Neural crest cell (in vitro differentiated cells): ENCODE results near the gene CALCOCO2. TPM values are rescaled to one million over a fixed set of nuclear protein-coding genes. Genes with fewer than 3 reads are reported as not detected.
"Not testable (repeated sequence)": the region's sequence is repeated elsewhere in the genome, so short reads cannot be mapped to it uniquely, and the experiment has no call there.

Source experiments
- DNase-seq: peaks from one replicate; pipeline ENCODE4 v3.0.0; 2021; ENCODE audit warnings: low read depth, mixed read lengths, low spot score
- H3K27ac Mint-ChIP-seq: one replicate; pipeline ENCODE4 v1.8.0; 2021; ENCODE audit warnings: mild to moderate bottlenecking, mixed read lengths; ENCODE audit not compliant: unreplicated experiment
- H3K27me3 Mint-ChIP-seq: 2 replicates; pipeline ENCODE4 v1.8.0; 2021; ENCODE audit warnings: low read depth, mild to moderate bottlenecking, mixed read lengths
- H3K36me3 Mint-ChIP-seq: 2 replicates; pipeline ENCODE4 v1.8.0; 2021; ENCODE audit warnings: low read depth, mild to moderate bottlenecking, mixed read lengths
- H3K4me1 Mint-ChIP-seq: 2 replicates; pipeline ENCODE4 v1.8.0; 2021; ENCODE audit warnings: mixed read lengths
- H3K4me3 Mint-ChIP-seq: one replicate; pipeline ENCODE4 v1.8.0; 2021; ENCODE audit warnings: mild to moderate bottlenecking, mixed read lengths
- H3K9me3 Mint-ChIP-seq: 2 replicates; pipeline ENCODE4 v1.8.0; 2021; ENCODE audit warnings: mixed read lengths
- total RNA-seq: library from RNA; stranded (reverse); gene quantifications from 2 replicates; pipeline ENCODE4 v1.2.1, GENCODE V29; 2021
- TF ChIP-seq, protein P1 (sequence below): fragments of 200-600 bp; sonication (generic); conservative IDR thresholded peaks from 2 replicates; pipeline ENCODE4 v1.5.0; 2021; ENCODE audit warnings: antibody characterized with exemption, mild to moderate bottlenecking

Gene CALCOCO2
- total RNA-seq, 1 donor from 2014 or later: 35.7 TPM

DNA sequence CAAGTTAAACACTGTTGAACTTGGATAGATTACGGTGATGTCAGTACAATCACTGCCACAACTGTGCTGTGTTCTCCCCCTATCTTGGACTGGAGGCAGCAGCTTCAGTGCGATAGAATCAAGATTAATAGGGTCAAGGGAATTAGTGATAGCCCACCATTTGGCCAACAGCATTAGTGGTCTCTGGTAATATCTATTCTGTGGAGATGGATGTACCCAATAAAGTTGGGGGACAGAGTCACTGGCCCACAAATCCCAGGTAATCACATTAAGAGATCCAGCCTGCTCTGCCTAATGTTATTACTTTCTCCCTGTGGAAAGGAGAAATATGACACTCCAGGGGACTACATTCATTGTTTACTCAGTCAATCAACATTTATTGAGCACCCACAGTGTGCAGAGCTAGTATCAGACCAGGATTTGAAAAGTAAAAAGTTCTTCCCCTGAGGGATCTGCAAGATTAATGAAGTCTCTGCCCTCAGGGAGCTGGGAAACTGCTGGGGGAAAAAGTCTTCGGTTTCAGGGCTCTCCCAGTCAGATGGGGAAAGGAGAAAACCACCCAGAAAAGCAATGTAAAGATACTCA is 38.2 kb downstream of the CALCOCO2 start:
- no peak overlapping the region for H3K27ac Mint-ChIP-seq
- H3K36me3 Mint-ChIP-seq: peaks cover 9% of the 10 kb centered on the region
- peaks cover 2% of the 10 kb centered on the region for H3K27me3 Mint-ChIP-seq
- no peak overlapping the region for H3K4me3 Mint-ChIP-seq
- H3K4me1 Mint-ChIP-seq: peaks cover 26% of the 10 kb centered on the region
- DNase-seq: no peak
- peaks cover 2% of the 10 kb centered on the region for H3K9me3 Mint-ChIP-seq
- TF ChIP-seq, protein P1, sequence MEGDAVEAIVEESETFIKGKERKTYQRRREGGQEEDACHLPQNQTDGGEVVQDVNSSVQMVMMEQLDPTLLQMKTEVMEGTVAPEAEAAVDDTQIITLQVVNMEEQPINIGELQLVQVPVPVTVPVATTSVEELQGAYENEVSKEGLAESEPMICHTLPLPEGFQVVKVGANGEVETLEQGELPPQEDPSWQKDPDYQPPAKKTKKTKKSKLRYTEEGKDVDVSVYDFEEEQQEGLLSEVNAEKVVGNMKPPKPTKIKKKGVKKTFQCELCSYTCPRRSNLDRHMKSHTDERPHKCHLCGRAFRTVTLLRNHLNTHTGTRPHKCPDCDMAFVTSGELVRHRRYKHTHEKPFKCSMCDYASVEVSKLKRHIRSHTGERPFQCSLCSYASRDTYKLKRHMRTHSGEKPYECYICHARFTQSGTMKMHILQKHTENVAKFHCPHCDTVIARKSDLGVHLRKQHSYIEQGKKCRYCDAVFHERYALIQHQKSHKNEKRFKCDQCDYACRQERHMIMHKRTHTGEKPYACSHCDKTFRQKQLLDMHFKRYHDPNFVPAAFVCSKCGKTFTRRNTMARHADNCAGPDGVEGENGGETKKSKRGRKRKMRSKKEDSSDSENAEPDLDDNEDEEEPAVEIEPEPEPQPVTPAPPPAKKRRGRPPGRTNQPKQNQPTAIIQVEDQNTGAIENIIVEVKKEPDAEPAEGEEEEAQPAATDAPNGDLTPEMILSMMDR: no peak

DNA sequence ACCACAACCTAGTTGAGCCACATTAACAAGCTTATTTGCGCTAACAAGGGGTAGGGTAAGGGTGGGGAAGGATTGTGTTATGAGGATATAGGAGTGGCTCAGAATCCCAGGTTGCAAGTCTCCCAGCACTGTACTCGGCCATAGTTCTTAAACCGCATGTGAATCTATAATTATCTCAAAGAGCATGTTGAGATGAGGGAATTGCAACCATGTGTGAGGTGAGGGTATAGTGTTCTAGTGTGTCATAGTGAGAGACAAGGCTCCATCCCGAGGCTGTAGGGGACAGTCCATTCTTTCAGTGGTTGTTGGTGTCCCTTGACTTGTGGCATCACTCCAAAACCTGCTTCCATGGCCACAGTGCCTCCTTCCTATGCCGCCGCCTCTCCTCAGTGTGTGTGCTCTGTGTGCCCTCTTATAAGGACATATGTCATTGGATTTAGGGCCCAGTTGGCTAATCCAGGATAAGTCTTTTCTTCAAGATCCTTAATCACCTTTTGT is 39.0 kb downstream of the CALCOCO2 start:
- Mint-ChIP-seq H3K4me3 (no peak overlapping the region), H3K27ac (no peak overlapping the region), H3K4me1 (peaks cover 23% of the 10 kb centered on the region), H3K36me3 (peaks cover 6% of the 10 kb centered on the region), H3K27me3 (peaks cover 2% of the 10 kb centered on the region), H3K9me3 (peaks cover 2% of the 10 kb centered on the region)
- TF ChIP-seq, protein P1: no peak
- DNase-seq: no peak

DNA sequence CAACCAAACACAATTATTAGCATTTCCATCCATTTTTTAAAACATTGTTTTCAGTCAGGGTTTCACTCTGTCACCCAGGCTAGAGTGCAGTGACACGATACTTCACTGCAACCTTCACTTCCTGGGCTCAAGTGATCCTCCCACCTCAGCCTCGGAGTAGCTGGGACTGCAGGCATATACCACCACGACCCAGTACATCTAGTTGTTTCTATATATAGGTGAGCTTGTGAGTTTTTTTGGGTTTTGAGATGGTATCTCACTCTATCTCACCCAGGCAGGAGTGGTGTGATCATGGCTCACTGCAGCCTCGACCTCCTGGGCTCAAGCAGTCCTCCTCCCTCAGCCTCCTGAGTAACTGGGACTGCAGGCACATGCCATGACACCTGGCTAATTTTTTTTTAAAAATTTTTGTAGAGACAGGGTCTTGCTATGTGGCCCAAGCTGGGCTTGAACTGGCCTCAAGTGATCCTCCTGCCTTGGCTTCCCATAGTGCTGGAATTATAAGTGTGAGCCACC is 40.3 kb downstream of the CALCOCO2 start:
- TF ChIP-seq, protein P1: no peak
- Mint-ChIP-seq H3K27ac (no peak overlapping the region), H3K36me3 (peaks cover 2% of the 10 kb centered on the region), H3K27me3 (peaks cover 2% of the 10 kb centered on the region), H3K4me1 (peaks cover 22% of the 10 kb centered on the region), H3K9me3 (no peaks in the 10 kb centered on the region), H3K4me3 (no peak overlapping the region)
- DNase-seq: no peak

DNA sequence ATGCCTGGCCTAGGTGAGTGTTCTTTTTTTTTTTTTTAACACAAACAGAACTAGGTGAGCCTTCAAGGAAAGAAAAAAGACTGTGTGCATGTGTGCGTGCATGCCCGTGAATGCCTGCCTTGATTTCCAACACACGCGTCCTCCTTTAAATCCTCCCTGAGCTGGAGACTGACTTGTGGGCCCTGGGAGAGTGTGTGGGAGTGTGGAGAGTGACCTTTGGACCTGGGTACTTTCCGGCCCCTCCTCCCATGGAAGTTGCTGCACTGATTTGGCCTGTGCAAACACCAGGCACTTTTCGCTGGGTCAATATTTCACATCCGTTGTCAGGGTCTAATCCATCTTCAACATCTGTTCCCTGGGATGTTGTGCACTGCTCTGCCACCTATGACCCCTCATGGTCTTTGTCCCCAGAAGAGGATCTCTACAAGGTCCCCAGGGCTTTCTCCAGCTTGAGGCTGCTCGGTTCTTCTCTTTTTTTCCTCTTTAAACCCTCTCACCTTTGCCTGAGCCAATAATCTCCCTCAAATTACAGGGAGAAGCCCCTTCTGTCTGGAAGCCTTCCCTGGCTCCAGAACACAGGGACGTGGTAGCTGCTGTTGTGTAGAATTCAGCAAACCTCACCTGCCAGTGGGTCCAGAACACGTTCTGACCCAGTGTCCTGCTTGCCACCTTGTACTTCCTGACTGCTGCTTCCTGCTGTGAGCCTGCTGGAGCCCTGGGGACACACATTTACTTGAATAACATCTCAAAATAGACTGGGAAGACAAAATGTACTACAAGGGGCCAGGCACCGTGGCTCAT is 40.9 kb downstream of the CALCOCO2 start:
- Mint-ChIP-seq H3K27me3 (peaks cover 2% of the 10 kb centered on the region), H3K36me3 (no peaks in the 10 kb centered on the region), H3K27ac (no peak overlapping the region), H3K9me3 (no peaks in the 10 kb centered on the region), H3K4me3 (no peak overlapping the region), H3K4me1 (peaks cover 22% of the 10 kb centered on the region)
- DNase-seq: no peak
- TF ChIP-seq, protein P1: no peak

DNA sequence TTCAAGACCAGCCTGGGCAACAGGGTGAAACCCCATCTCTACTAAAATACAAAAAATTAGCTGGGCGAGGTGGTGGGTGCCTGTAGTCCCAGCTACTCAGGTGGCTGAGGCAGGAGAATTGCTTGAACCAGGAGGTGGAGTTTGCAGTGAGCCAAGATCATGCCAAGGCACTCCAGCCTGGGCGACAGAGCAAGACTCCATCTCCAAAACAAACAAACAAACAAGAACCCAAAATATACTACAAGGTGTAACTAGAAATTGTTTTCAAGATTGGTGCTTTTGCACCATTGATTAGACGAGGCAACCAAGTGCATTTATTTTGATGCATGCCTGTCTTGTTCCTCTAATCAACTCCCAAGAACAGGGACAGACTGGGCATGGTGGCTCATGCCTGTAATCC is 41.6 kb downstream of the CALCOCO2 start:
- not testable (repeated sequence) for H3K9me3 Mint-ChIP-seq, H3K27ac Mint-ChIP-seq, DNase-seq, H3K36me3 Mint-ChIP-seq, H3K27me3 Mint-ChIP-seq, H3K4me3 Mint-ChIP-seq
- H3K4me1 Mint-ChIP-seq: peaks cover 22% of the 10 kb centered on the region

DNA sequence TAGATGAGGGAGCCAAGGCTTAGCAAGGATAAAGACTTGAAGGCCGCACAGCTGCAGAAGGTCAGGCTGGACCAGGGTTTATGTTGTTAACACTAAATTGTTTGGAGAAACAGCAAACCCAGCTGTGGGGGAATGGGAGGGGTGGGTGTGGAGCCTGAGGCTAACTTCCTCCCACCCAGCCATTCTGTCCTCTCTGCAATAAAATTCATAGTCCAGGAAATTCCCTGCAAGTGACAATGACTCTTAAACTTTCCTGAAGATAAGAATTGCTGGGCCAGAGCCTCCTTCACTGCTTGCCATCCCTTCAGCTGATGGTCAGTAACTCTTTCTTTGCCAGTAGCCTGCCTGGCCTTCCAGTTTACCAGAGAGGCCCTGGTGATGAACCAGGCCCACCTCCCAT is 42.4 kb downstream of the CALCOCO2 start:
- no peak overlapping the region for H3K27ac Mint-ChIP-seq
- no peak for DNase-seq
- H3K4me1 Mint-ChIP-seq: peaks cover 22% of the 10 kb centered on the region
- H3K9me3 Mint-ChIP-seq: no peaks in the 10 kb centered on the region
- TF ChIP-seq, protein P1: no peak
- H3K27me3 Mint-ChIP-seq: peaks cover 6% of the 10 kb centered on the region
- H3K36me3 Mint-ChIP-seq: no peaks in the 10 kb centered on the region
- no peak overlapping the region for H3K4me3 Mint-ChIP-seq
